Thyroid gland (tissue), 4 donors: ENCODE results near the gene NXPH1.

ENCODE experiments used
- POLR2A ChIP-seq, 2 donors: fragments of 450-650 bp; IDR thresholded peaks; one replicate each; pipeline ENCODE4 v1.6.1; 2017; ENCODE audit warnings: antibody characterized with exemption in 2 of 2, mild to moderate bottlenecking in 2 of 2, moderate library complexity in 1 of 2
- TF ChIP-seq, protein P1 (sequence below), 6 experiments: fragments of 200-600 bp in 3 of 6; fragments of 450-650 bp in 3 of 6; sonication (generic) in 3 of 6; IDR thresholded peaks; one replicate each; pipeline ENCODE4 v1.5.1; 2016 to 2019; ENCODE audit warnings: antibody characterized with exemption in 6 of 6, mild to moderate bottlenecking in 2 of 6, inconsistent platforms in 1 of 6, moderate library complexity in 1 of 6

DNA sequence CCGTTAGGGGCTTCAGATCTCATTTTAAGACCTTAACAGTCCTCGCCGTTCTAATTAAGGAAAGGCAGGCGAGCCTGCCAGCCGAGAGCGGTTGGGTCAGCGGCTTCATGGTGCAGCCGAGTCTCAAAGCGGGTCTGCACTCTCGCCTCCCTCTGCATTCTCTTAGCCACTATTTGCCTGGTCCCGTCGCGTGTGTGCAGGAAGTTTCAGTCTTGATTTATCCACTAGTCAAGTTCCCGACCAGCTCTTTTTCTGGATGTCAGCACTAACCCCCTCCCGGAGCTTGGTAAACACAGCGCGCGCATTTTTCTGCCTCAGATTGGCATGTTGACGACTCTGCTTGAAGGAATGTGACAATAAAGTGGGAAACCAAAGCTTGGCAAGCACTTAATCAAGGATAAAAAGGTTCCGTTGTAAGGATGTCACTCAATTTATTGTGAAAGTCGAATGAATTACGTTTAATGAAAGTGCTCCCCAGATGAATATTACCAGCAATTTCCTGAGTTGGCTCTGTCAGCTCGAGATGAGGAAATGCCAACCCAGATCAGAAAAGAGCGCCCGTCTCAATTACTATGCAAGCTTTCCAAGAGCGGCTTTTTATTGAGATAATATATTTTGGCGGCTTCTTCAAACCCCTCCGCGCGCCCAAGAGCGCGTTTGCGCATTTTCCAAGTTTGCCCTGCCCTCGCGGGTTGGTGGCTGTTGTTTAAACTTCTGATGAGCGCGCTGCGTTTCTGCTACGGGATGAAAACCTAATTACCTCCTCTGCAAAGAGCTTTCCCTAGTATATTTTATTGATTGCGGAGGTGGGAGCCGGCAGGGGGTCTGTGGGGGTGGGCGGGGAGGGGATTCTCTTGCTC is 7.9 kb downstream of the NXPH1 start:
- TF ChIP-seq, protein P1, sequence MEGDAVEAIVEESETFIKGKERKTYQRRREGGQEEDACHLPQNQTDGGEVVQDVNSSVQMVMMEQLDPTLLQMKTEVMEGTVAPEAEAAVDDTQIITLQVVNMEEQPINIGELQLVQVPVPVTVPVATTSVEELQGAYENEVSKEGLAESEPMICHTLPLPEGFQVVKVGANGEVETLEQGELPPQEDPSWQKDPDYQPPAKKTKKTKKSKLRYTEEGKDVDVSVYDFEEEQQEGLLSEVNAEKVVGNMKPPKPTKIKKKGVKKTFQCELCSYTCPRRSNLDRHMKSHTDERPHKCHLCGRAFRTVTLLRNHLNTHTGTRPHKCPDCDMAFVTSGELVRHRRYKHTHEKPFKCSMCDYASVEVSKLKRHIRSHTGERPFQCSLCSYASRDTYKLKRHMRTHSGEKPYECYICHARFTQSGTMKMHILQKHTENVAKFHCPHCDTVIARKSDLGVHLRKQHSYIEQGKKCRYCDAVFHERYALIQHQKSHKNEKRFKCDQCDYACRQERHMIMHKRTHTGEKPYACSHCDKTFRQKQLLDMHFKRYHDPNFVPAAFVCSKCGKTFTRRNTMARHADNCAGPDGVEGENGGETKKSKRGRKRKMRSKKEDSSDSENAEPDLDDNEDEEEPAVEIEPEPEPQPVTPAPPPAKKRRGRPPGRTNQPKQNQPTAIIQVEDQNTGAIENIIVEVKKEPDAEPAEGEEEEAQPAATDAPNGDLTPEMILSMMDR (IDR thresholded peaks at IDR 0.05), result no peak
- no peak for TF ChIP-seq POLR2A (IDR thresholded peaks at IDR 0.05)
